GM12878 (cell line): ENCODE results near the gene VGLL4. TPM values are rescaled to one million over a fixed set of nuclear protein-coding genes. Genes with fewer than 3 reads are reported as not detected.

Experiments used
- ATAC-seq: fragments of 200-7000 bp; cut with Tn5 transposase; 3 replicates; pipeline ENCODE4 v1.9.1; 2020; ENCODE audit warnings: mild to moderate bottlenecking, moderate library complexity
- BruUV-seq: library from RNA; stranded (reverse); fragments of 400-500 nt; replicated peaks from 2 replicates; lab custom pipeline; 2021; lab: Mats Ljungman, UMichigan
- CTCF ChIA-PET: fragments of 300-600 bp; sonication (Branson Sonifier 250); formaldehyde crosslinking; extraction: SDS; loops from one replicate; lab custom pipeline; 2021; ENCODE audit warnings: inconsistent platforms; lab: Yijun Ruan, JAX
- POLR2A ChIA-PET: fragments of 350-600 bp; formaldehyde crosslinking; extraction: SDS; loops from one replicate; lab custom pipeline; 2021; ENCODE audit warnings: inconsistent platforms; lab: Charles Lee
- RAD21 ChIA-PET: fragments of 300-600 bp; sonication (Branson Sonifier 250); formaldehyde crosslinking; loops from one replicate; lab custom pipeline; 2023; ENCODE audit warnings: antibody characterized with exemption; ENCODE audit not compliant: unreplicated experiment; lab: Charles Lee
- SMC1A ChIA-PET: fragments of 300-600 bp; sonication (Branson Sonifier 250); formaldehyde crosslinking; loops from one replicate; lab custom pipeline; 2023; ENCODE audit not compliant: unreplicated experiment, uncharacterized antibody; lab: Charles Lee
- DNase-seq: peaks from one replicate; pipeline ENCODE4 v3.0.0-alpha.2; 2011; ENCODE audit warnings: low read depth, low spot score
- FAIRE-seq: peaks from 3 replicates; lab custom pipeline; 2011; peaks lifted over from hg19 to GRCh38; lab: Jason Lieb, UNC
- H2AFZ ChIP-seq: 2 replicates; pipeline ENCODE4 v1.6.0; 2011; ENCODE audit warnings: low read depth, low read length, control low read depth; ENCODE audit not compliant: control insufficient read depth
- H3K27ac ChIP-seq: 2 replicates; pipeline ENCODE4 v1.5.1; 2011; ENCODE audit warnings: control low read depth; ENCODE audit not compliant: control insufficient read depth, insufficient read depth
- H3K27me3 ChIP-seq, 2 experiments: replicated peaks in 1 of 2; 2 replicates each; pipeline versions ENCODE4 v1.6.0 to v1.6.1; 2011; ENCODE audit warnings: low read length in 1 of 2; ENCODE audit not compliant: control insufficient read depth in 2 of 2, insufficient read depth in 2 of 2
- H3K36me3 ChIP-seq, 2 experiments: 2 replicates each; pipeline ENCODE4 v1.5.1; 2011; ENCODE audit warnings: low read length in 1 of 2; ENCODE audit not compliant: control insufficient read depth in 2 of 2, insufficient read depth in 2 of 2
- H3K4me1 ChIP-seq: 2 replicates; pipeline ENCODE4 v1.6.1; 2011; ENCODE audit warnings: mild to moderate bottlenecking, low read length, moderate library complexity, mixed read lengths; ENCODE audit not compliant: control insufficient read depth, insufficient read depth
- H3K4me2 ChIP-seq: 2 replicates; pipeline ENCODE4 v1.6.0; 2011; ENCODE audit warnings: control low read depth; ENCODE audit not compliant: control insufficient read depth, insufficient read depth
- H3K4me3 ChIP-seq: fragments of 200-600 bp; sonication (generic); 2 replicates; pipeline ENCODE4 v1.5.1; 2016
- H3K79me2 ChIP-seq: 2 replicates; pipeline ENCODE4 v1.6.0; 2011; ENCODE audit warnings: low read length; ENCODE audit not compliant: control insufficient read depth, insufficient read depth
- H3K9ac ChIP-seq: 2 replicates; pipeline ENCODE4 v1.8.0; 2011; ENCODE audit warnings: low read length, control low read depth, mixed read lengths; ENCODE audit not compliant: control insufficient read depth, insufficient read depth
- H3K9me3 ChIP-seq: replicated peaks from 3 replicates; pipeline ENCODE4 v1.5.1; 2011; ENCODE audit warnings: mild to moderate bottlenecking, low read length; ENCODE audit not compliant: control insufficient read depth, insufficient read depth
- H4K20me1 ChIP-seq: 2 replicates; pipeline ENCODE4 v1.6.0; 2011; ENCODE audit not compliant: control insufficient read depth, insufficient read depth
- BMI1 ChIP-seq: fragments of 450-650 bp; IDR thresholded peaks from 2 replicates; pipeline ENCODE4 v1.6.1; 2016; ENCODE audit warnings: mild to moderate bottlenecking, moderate library complexity, borderline replicate concordance
- CREB1 ChIP-seq: IDR thresholded peaks from 2 replicates; pipeline ENCODE4 v1.6.1; 2012; ENCODE audit warnings: low read depth, mild to moderate bottlenecking, inconsistent platforms
- CREM ChIP-seq: IDR thresholded peaks from 2 replicates; pipeline ENCODE4 v1.6.1; 2014; ENCODE audit warnings: antibody characterized with exemption, low read depth
- FOXK2 ChIP-seq: fragments of 450-650 bp; IDR thresholded peaks from 2 replicates; pipeline ENCODE4 v1.6.1; 2017; ENCODE audit warnings: mild to moderate bottlenecking, moderate library complexity
- GABPA ChIP-seq: IDR thresholded peaks from 2 replicates; pipeline ENCODE4 v1.6.1; 2014; ENCODE audit warnings: antibody characterized with exemption, low read depth, mild to moderate bottlenecking, inconsistent platforms
- MEF2B ChIP-seq: fragments of 450-650 bp; IDR thresholded peaks from 2 replicates; pipeline ENCODE4 v1.6.1; 2018; ENCODE audit warnings: mild to moderate bottlenecking, moderate library complexity; ENCODE audit not compliant: partially characterized antibody, poor library complexity, severe bottlenecking
- PAX5 ChIP-seq: IDR thresholded peaks from 2 replicates; pipeline ENCODE4 v1.6.1; 2011; ENCODE audit warnings: low read depth, low read length, borderline replicate concordance
- PAX8 ChIP-seq: fragments of 450-650 bp; IDR thresholded peaks from 2 replicates; pipeline ENCODE4 v1.6.1; 2017; ENCODE audit warnings: mild to moderate bottlenecking, moderate library complexity
- RB1 ChIP-seq: fragments of 450-650 bp; formaldehyde crosslinking; IDR thresholded peaks from 2 replicates; pipeline ENCODE4 v1.6.1; 2017; ENCODE audit warnings: mild to moderate bottlenecking, borderline replicate concordance
- RFX5 ChIP-seq: IDR thresholded peaks from 2 replicates; pipeline ENCODE4 v1.6.1; 2011; ENCODE audit warnings: low read depth, low read length, improper control_type of control experiment
- TARDBP ChIP-seq: IDR thresholded peaks from 2 replicates; pipeline ENCODE4 v1.6.1; 2016; ENCODE audit warnings: borderline replicate concordance
- ZBED1 ChIP-seq: IDR thresholded peaks from 2 replicates; pipeline ENCODE4 v1.6.1; 2016; ENCODE audit warnings: borderline replicate concordance
- ZNF207 ChIP-seq: fragments of 450-650 bp; IDR thresholded peaks from 2 replicates; pipeline ENCODE4 v1.6.1; 2014; ENCODE audit warnings: antibody characterized with exemption, mild to moderate bottlenecking, borderline replicate concordance
- WGBS: methylation state at CpG from one replicate; pipeline ENCODE4 v1.1.6; 2016; ENCODE audit warnings: low lambda C conversion rate; ENCODE audit not compliant: insufficient replicate concordance, insufficient coverage; ENCODE audit errors: missing lambda C conversion rate; 5-methylcytosine and 5-hydroxymethylcytosine counted together
- in situ Hi-C: fragments of 300-500 bp; cut with MboI; formaldehyde crosslinking; loops from 9 replicates; pipeline ENCODE4 v1.14.3; 2018; ENCODE audit warnings: mixed read lengths
- intact Hi-C: fragments of 100-400 bp; cut with micrococcal nuclease; formaldehyde crosslinking; loops from one replicate; pipeline ENCODE4 v1.14.2; 2022; ENCODE audit not compliant: unreplicated experiment
- polyA plus RNA-seq, 11 experiments: library from polyadenylated mRNA; depleted of rRNA in 4 of 11; unstranded in 6 of 11; stranded (reverse) in 5 of 11; fragments of >200 nt; fragmentation: Nextera tagmentation in 4 of 11; fragmentation: Illumina TruSeq in 1 of 11; extraction: Ambion mirVana in 4 of 11; extraction: Trizol in 1 of 11; gene quantifications; 1 replicate in 1 of 11; 2 replicates in 10 of 11; pipeline versions ENCODE4 v1.2.1 to v1.2.3, GENCODE V29; 2011 to 2016; ENCODE audit warnings: inconsistent platforms in 2 of 11, missing spikeins in 2 of 11, low read depth in 1 of 11
- total RNA-seq, 4 experiments: library from RNA; depleted of rRNA in 3 of 4; stranded (reverse); fragments of >200 nt in 3 of 4; fragmentation: Illumina TruSeq in 1 of 4; extraction: Trizol in 1 of 4; gene quantifications; 2 replicates each; pipeline versions ENCODE4 v1.2.1 to v1.2.3, GENCODE V29; 2013 to 2021
- TF ChIP-seq, protein P1 (sequence below): IDR thresholded peaks from 2 replicates; pipeline ENCODE4 v1.6.1; 2011; ENCODE audit warnings: borderline replicate concordance, low read depth, mild to moderate bottlenecking, moderate library complexity, mixed read lengths, low read length; ENCODE audit not compliant: insufficient read depth; ENCODE audit errors: extremely low read length
- TF ChIP-seq, protein P2 (sequence below): fragments of 450-650 bp; IDR thresholded peaks from 2 replicates; pipeline ENCODE4 v1.6.1; 2016; ENCODE audit warnings: mild to moderate bottlenecking, moderate library complexity, borderline replicate concordance
- TF ChIP-seq, protein P3 (sequence below): IDR thresholded peaks from 2 replicates; pipeline ENCODE4 v1.6.1; 2012; ENCODE audit warnings: low read depth, low read length, improper control_type of control experiment
- TF ChIP-seq, protein P4 (sequence below): IDR thresholded peaks from 2 replicates; pipeline ENCODE4 v1.6.1; 2012; ENCODE audit warnings: mild to moderate bottlenecking, low read depth, low read length

VGLL4 gene
- total and polyA plus RNA-seq, 10 of the 15 experiments (the other 5 are each of a cell fraction or from before 2014, with no cell fraction given), result 0.44 to 38.1 (median 16.1) TPM

DNA sequence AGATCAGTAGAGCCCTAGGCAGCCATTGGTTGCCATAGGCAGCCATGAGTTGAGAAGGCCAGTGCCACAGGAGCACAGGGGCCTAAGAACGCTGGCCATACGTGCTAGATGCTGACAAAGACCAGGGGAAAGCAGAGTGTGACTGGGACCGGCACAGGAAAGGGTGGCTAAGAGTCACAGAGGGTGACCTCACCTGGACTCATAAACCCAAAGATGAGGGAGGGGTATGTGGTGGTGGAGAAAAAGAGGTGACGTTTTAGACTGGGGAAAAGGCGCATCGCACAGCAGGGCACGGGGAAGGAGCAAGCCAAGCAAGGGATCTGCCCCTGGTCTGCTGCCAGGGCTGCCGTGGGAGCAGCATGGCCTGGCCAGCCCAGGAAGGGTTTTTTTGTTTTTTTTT, 122.5 kb downstream of the VGLL4 start:
- CTCF ChIA-PET, result no interaction called here
- BruUV-seq, result no TSS peak
- no peak for DNase-seq
- SMC1A ChIA-PET, result no interaction called here
- Histone ChIP-seq H3K4me3 (no peak overlapping the region), H3K4me2 (no peak overlapping the region), H3K27ac (no peak overlapping the region), H3K27me3 (no peaks in the 10 kb centered on the region), H3K36me3 (no peaks in the 10 kb centered on the region), H4K20me1 (no peaks in the 10 kb centered on the region), H2AFZ (no peak overlapping the region), H3K4me1 (no peaks in the 10 kb centered on the region), H3K9ac (no peak overlapping the region), H3K79me2 (no peaks in the 10 kb centered on the region), H3K9me3 (no peaks in the 10 kb centered on the region)
- RAD21 ChIA-PET, result no interaction called here
- FAIRE-seq, result no peak
- in situ Hi-C loops (no loop called here), intact Hi-C loops (no loop called here)
- 93% methylated on average over 8 of the region's 8 CpGs for WGBS
- POLR2A ChIA-PET, result no interaction called here
- ATAC-seq, result no peak
- TF ChIP-seq RB1, result no peak
- no peak for TF ChIP-seq GABPA
- TF ChIP-seq FOXK2, result no peak
- TF ChIP-seq CREM, result no peak
- TF ChIP-seq BMI1, result no peak
- no peak for TF ChIP-seq PAX5
- TF ChIP-seq ZNF207, result no peak
- TF ChIP-seq TARDBP, result no peak
- TF ChIP-seq ZBED1, result no peak
- TF ChIP-seq, protein P1, sequence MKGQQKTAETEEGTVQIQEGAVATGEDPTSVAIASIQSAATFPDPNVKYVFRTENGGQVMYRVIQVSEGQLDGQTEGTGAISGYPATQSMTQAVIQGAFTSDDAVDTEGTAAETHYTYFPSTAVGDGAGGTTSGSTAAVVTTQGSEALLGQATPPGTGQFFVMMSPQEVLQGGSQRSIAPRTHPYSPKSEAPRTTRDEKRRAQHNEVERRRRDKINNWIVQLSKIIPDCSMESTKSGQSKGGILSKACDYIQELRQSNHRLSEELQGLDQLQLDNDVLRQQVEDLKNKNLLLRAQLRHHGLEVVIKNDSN, result no peak
- TF ChIP-seq, protein P2, sequence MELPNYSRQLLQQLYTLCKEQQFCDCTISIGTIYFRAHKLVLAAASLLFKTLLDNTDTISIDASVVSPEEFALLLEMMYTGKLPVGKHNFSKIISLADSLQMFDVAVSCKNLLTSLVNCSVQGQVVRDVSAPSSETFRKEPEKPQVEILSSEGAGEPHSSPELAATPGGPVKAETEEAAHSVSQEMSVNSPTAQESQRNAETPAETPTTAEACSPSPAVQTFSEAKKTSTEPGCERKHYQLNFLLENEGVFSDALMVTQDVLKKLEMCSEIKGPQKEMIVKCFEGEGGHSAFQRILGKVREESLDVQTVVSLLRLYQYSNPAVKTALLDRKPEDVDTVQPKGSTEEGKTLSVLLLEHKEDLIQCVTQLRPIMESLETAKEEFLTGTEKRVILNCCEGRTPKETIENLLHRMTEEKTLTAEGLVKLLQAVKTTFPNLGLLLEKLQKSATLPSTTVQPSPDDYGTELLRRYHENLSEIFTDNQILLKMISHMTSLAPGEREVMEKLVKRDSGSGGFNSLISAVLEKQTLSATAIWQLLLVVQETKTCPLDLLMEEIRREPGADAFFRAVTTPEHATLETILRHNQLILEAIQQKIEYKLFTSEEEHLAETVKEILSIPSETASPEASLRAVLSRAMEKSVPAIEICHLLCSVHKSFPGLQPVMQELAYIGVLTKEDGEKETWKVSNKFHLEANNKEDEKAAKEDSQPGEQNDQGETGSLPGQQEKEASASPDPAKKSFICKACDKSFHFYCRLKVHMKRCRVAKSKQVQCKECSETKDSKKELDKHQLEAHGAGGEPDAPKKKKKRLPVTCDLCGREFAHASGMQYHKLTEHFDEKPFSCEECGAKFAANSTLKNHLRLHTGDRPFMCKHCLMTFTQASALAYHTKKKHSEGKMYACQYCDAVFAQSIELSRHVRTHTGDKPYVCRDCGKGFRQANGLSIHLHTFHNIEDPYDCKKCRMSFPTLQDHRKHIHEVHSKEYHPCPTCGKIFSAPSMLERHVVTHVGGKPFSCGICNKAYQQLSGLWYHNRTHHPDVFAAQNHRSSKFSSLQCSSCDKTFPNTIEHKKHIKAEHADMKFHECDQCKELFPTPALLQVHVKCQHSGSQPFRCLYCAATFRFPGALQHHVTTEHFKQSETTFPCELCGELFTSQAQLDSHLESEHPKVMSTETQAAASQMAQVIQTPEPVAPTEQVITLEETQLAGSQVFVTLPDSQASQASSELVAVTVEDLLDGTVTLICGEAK, result no peak
- TF ChIP-seq MEF2B, result no peak
- TF ChIP-seq, protein P3, sequence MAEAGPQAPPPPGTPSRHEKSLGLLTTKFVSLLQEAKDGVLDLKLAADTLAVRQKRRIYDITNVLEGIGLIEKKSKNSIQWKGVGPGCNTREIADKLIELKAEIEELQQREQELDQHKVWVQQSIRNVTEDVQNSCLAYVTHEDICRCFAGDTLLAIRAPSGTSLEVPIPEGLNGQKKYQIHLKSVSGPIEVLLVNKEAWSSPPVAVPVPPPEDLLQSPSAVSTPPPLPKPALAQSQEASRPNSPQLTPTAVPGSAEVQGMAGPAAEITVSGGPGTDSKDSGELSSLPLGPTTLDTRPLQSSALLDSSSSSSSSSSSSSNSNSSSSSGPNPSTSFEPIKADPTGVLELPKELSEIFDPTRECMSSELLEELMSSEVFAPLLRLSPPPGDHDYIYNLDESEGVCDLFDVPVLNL, result no peak
- TF ChIP-seq, protein P4, sequence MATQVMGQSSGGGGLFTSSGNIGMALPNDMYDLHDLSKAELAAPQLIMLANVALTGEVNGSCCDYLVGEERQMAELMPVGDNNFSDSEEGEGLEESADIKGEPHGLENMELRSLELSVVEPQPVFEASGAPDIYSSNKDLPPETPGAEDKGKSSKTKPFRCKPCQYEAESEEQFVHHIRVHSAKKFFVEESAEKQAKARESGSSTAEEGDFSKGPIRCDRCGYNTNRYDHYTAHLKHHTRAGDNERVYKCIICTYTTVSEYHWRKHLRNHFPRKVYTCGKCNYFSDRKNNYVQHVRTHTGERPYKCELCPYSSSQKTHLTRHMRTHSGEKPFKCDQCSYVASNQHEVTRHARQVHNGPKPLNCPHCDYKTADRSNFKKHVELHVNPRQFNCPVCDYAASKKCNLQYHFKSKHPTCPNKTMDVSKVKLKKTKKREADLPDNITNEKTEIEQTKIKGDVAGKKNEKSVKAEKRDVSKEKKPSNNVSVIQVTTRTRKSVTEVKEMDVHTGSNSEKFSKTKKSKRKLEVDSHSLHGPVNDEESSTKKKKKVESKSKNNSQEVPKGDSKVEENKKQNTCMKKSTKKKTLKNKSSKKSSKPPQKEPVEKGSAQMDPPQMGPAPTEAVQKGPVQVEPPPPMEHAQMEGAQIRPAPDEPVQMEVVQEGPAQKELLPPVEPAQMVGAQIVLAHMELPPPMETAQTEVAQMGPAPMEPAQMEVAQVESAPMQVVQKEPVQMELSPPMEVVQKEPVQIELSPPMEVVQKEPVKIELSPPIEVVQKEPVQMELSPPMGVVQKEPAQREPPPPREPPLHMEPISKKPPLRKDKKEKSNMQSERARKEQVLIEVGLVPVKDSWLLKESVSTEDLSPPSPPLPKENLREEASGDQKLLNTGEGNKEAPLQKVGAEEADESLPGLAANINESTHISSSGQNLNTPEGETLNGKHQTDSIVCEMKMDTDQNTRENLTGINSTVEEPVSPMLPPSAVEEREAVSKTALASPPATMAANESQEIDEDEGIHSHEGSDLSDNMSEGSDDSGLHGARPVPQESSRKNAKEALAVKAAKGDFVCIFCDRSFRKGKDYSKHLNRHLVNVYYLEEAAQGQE, result no peak
- TF ChIP-seq CREB1, result no peak
- no peak for TF ChIP-seq RFX5
- no peak for TF ChIP-seq PAX8
